Lower leg skin (tissue), 4 donors: ENCODE results near the gene DHRSX. TPM values are rescaled to one million over a fixed set of nuclear protein-coding genes. Genes with fewer than 3 reads are reported as not detected.

Experiments
- DNase-seq, 2 donors: peaks; one replicate each; pipeline ENCODE4 v3.0.0-alpha.2; 2019; ENCODE audit warnings: low spot score in 2 of 2
- H3K4me3 ChIP-seq: fragments of 200-600 bp; sonication (generic); 2 replicates; pipeline ENCODE4 v1.5.1; 2017; ENCODE audit warnings: mild to moderate bottlenecking, low read depth; ENCODE audit not compliant: poor library complexity, severe bottlenecking
- POLR2A ChIP-seq, 2 donors: fragments of 450-650 bp; IDR thresholded peaks; one replicate each; pipeline ENCODE4 v1.6.1; 2016 to 2017; ENCODE audit warnings: antibody characterized with exemption in 2 of 2, mild to moderate bottlenecking in 1 of 2, moderate library complexity in 1 of 2
- WGBS, 2 donors: methylation state at CpG; one replicate each; pipeline ENCODE4 v1.1.5; 2018; 5-methylcytosine and 5-hydroxymethylcytosine counted together
- intact Hi-C: fragments of 100-400 bp; cut with DNase I; formaldehyde crosslinking; loops from one replicate; pipeline ENCODE4 v1.15.0; 2023; ENCODE audit warnings: low total_unique reads
- total RNA-seq, 4 donors: library from RNA; depleted of rRNA; stranded (reverse); fragments of >200 nt; gene quantifications; one replicate each; pipeline ENCODE4 v1.1.0, GENCODE V29; 2016
- TF ChIP-seq, protein P1 (sequence below), 3 donors: fragments of 450-650 bp; IDR thresholded peaks; one replicate each; pipeline ENCODE4 v1.5.1; 2016; ENCODE audit warnings: antibody characterized with exemption in 3 of 3, mild to moderate bottlenecking in 3 of 3, moderate library complexity in 2 of 3

The DHRSX gene
- total RNA-seq, 4 donors from 2014 or later = 10.9 to 21.7 (median 16.2) TPM

DNA sequence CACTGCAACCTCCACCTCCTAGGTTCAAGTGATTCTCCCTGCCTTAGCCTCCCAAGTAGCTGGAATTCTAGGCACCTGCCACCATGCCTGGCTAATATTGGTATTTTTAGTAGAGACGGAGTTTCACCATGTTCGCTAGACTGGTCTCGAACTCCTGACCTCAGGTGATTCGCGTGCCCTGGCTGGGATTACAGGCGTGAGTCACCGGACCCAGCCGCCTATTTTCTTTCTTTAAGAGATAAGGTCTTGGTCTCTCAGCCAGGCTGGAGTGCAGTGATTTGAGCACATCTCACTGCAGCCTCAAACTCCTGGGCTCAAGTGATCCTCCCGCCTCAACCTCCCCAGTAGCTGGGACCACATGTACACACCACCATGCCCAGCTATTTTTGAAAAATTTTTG is 166.5 kb downstream of the DHRSX start:
- no peak for TF ChIP-seq POLR2A (IDR thresholded peaks at IDR 0.05)
- TF ChIP-seq, protein P1, sequence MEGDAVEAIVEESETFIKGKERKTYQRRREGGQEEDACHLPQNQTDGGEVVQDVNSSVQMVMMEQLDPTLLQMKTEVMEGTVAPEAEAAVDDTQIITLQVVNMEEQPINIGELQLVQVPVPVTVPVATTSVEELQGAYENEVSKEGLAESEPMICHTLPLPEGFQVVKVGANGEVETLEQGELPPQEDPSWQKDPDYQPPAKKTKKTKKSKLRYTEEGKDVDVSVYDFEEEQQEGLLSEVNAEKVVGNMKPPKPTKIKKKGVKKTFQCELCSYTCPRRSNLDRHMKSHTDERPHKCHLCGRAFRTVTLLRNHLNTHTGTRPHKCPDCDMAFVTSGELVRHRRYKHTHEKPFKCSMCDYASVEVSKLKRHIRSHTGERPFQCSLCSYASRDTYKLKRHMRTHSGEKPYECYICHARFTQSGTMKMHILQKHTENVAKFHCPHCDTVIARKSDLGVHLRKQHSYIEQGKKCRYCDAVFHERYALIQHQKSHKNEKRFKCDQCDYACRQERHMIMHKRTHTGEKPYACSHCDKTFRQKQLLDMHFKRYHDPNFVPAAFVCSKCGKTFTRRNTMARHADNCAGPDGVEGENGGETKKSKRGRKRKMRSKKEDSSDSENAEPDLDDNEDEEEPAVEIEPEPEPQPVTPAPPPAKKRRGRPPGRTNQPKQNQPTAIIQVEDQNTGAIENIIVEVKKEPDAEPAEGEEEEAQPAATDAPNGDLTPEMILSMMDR (IDR thresholded peaks at IDR 0.05) = no peak
- no peak for DNase-seq
- no peak overlapping the region for H3K4me3 ChIP-seq
- WGBS, 2 donors = 86 to 96% methylated on average over 9 of the region's 9 CpGs
- intact Hi-C loops = no loop called here

DNA sequence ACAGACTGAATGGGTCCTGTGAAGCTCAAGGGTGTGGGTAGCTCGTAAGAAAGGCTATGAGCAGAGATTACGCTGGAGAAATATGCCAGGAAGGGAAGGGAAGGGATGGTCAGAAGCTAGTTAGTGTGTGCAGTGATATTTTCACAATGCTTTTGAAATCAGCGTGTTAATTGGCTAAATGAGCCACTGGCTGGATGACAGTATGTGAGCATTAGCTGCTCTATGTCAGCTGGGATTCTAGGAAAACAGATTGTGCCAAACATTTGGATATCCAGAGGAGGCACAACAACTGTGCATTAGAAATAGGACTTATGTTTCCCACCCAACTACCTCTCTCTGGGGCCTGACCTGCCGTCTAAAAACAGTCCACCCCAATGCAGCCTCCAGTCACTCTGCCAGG is 168.5 kb downstream of the DHRSX start:
- intact Hi-C loops = no loop called here
- 68 to 81% methylated on average over 4 of the region's 4 CpGs for WGBS, 2 donors
- H3K4me3 ChIP-seq = no peak overlapping the region
- DNase-seq = no peak
- no peak for TF ChIP-seq POLR2A (IDR thresholded peaks at IDR 0.05)
- TF ChIP-seq, protein P1 (IDR thresholded peaks at IDR 0.05) = no peak

DNA sequence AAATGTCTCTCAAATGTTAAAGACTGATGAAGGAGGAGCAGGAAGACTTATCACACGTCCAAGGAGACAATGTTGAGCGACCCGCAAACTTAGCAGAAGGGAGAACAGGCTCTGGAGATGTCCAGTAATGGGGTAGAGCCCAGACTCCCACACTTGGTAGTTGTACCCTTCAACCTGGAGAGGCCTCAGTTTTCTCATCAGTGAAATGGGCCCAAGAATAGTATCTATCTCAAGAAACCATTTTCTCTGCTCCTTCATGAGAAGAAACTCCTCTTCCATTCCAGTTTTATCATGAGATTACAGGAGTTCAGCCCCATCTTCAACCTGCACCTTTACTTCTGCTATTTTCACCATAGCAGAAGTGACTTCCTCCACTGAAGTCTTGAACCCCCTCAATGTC is 169.9 kb downstream of the DHRSX start:
- 88 to 96% methylated on average over 3 of the region's 3 CpGs for WGBS, 2 donors
- DNase-seq = no peak
- no peak overlapping the region for H3K4me3 ChIP-seq
- no peak for TF ChIP-seq POLR2A (IDR thresholded peaks at IDR 0.05)
- TF ChIP-seq, protein P1 (IDR thresholded peaks at IDR 0.05) = no peak
- intact Hi-C loops = no loop called here

DNA sequence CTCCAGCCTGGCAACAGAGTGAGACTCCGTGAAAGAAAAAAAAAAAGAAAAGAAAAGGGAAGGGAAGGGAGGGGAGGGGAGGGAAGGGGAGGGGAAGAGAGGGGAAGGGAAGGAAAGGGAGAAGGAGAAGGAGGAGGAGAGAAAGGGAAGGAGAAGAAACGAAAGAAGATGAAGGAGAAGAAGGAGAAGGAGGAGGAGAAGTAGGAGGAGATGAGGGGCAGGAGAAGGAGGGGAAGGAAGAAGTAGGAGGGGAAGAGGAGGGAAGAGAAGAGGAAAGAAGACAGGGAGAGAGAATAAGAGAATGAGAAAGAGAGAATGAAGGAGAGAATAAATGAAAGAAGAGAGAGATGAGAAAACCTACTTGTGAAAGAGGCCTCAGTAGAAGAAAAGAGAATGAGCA is 170.3 kb downstream of the DHRSX start:
- no peak for TF ChIP-seq POLR2A (IDR thresholded peaks at IDR 0.05)
- TF ChIP-seq, protein P1 (IDR thresholded peaks at IDR 0.05) = no peak
- DNase-seq = no peak
- WGBS, 2 donors = 56 to 67% methylated on average over 2 of the region's 2 CpGs
- H3K4me3 ChIP-seq = no peak overlapping the region
- intact Hi-C loops = no loop called here

DNA sequence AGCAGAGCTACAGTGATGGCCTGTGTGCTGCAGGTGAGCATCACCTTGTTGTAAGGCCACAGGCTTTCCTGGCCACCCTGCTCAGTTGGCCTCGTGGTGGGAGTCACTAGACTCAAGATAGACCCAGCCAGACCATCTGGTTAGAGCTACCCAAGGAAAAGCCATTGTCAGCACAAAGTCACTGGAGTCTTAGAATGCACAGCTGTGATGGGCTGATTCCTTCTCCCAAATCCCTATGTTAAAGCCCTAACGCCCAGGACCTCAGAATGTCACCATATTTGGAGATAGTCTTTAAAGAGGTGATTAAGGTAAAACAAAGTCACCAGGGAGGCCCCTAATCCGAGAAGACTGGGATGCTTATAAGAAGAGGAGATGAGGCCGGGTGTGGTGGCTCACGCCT is 173.4 kb downstream of the DHRSX start:
- WGBS, 2 donors = 91 to 95% methylated on average over 5 of the region's 5 CpGs
- intact Hi-C loops = no loop called here
- DNase-seq = no peak
- TF ChIP-seq, protein P1 (IDR thresholded peaks at IDR 0.05) = no peak
- TF ChIP-seq POLR2A (IDR thresholded peaks at IDR 0.05) = no peak
- no peak overlapping the region for H3K4me3 ChIP-seq

DNA sequence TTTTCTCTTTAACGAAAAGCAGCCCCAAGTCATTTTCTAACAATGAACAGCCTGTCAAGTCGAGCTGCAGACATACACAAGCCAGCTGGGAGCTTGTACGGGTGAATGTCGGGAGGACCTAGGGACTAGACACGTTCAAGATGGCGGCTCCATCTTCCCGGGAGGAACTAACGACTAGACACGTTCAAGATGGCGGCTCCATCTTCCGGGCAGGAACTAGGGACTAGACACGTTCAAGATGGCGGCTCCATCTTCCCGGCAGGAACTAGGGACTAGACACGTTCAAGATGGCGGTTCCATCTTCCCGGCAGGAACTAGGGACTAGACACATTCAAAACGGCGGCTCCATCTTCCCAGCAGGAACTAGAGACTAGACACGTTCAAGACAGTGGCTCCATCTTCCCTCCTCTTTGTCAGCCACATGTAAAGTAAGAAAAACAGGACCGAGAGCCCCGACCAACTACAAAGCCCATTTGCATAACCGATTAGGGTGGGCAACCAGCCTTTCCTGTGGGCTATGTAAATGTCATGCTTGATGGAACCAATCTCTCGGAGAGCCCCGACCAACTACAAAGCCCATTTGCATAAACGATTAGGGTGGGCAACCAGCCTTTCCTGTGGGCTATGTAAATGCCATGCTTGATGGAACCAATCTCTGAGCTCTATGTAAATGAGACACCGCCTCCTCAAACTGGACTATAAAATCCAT is 175.5 kb downstream of the DHRSX start:
- peak in 1 of 2 donors; percentile 91 for DNase-seq
- intact Hi-C loops = no loop called here
- WGBS, 2 donors = 26 to 94% methylated on average over 27 of the region's 27 CpGs
- no peak for TF ChIP-seq POLR2A (IDR thresholded peaks at IDR 0.05)
- TF ChIP-seq, protein P1 (IDR thresholded peaks at IDR 0.05) = no peak
- H3K4me3 ChIP-seq = no peak overlapping the region
